GM19193 (cell line): ENCODE measurements around the gene THRB.

Experiments
- POLR2A ChIP-seq: IDR thresholded peaks from 4 replicates; pipeline ENCODE4 v1.6.1; 2011; ENCODE audit not compliant: insufficient read depth, insufficient read length; ENCODE audit errors: extremely low read depth

The THRB gene

DNA sequence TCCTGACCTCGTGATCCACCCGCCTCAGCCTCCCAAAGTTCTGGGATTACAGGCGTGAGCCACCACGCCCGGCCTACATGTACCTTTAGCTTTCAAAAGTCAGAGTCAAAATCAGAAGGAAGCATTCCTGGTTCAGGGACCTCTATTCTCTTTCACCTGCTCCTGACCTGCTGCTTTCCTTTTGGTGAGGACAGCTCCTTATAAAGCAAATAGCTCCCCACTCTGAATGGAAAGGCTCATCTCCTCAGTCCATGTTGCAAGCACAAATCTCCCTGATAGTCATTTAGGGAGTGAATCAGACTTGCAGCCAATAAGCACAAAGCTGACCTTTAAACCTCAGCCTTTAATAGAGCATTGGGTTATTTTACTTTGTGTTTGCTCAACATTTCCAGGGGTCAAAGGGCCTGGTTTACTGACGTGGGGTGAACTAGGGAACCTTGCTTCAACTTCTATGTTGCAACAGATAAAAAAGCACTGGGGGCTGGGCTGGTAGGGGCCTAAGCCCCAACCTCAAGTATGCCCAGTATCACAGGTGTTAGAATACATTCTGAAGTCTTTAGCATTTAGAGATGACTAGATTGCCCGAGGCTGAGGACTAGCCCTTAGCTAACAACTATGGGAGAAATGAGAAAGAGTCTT is 43.1 kb downstream of the THRB start:
- no peak for TF ChIP-seq POLR2A

DNA sequence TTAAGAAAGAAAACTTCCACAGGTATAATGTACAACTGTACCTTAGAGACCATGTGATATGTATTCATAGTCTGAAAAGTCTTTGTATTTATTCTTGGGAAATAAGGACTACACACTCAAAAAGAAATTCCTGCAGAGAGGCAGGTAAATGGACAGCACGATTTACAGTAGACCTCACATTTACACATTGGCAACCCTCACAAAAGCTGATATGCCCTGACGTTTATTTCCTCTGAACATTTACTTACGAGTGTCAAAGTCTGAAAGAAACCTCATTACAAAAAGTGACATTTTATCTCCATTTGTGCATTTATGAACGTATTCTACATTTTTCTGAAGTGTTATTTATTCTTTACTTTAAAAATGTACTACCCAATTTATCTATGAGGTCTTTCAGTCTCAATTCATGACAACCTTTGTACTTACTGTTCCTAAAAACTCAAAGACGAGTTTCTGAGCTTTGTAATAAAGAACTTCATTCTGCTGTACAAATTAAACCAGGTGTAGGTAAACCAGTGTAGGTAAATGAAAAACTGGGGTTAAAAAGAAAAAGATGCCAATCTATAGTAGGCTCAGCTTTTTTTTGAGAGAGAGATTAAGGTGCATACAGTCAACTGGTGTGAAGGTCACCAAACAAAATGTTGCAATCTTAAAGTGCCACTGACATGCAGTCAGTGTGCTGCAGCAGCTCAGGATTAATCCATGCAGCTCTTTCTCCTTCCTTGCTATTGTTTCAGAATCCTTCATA is 44.3 kb downstream of the THRB start:
- no peak for TF ChIP-seq POLR2A

DNA sequence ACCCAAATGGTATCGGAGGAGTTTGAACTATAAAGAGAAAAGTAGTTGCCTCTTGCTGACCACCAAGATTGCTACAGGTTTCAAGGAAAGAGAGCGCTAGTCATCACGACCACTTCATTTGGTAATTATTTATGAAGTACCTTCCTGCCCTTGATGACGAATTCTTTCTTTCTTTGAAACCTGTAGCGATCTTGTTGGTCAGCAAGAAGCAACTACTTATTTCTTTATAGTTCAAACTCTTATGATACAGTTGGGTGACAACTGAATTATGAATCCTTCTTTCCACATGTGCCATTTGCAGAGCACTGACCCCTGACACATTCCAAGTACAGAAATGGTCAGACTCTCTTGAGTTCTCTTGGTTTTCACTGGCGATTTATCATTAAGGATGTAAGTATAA is 46.8 kb downstream of the THRB start:
- no peak for TF ChIP-seq POLR2A

DNA sequence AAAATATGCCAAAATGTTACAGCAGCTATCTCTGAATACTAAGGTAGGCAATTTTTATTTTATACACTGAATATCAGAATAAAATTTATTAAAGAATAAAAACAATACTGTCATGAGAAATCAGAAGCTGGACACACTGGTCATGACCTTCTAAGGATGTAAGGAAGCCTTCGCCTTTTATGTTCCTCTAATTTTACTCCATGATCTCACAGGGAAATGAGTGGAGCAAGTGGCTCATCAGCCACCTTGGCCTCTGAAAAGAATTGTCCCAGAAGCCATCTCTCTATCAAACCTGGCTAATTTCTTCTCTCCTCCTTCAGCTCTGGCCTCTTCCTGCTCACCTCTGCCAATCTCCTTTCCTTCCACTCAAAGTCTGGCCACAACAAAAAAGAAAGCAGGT is 48.6 kb downstream of the THRB start:
- TF ChIP-seq POLR2A: no peak

DNA sequence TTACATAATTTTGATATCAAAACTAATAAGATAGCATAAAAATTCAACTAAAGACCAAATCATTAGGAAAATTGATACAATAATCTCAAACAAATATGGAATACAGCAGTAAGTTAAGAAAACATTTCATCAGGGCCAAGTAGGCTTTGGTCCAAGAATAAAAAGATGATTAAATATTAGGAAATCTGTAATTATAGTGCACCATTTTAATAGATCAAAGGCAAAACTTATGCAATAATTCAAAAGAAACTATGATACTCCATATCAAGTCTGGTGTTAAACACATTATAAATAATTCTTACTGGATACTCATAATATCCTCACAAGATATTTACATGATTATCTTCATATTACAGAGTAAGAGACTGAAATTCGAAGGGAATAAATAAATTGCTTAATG is 51.2 kb downstream of the THRB start:
- no peak for TF ChIP-seq POLR2A

DNA sequence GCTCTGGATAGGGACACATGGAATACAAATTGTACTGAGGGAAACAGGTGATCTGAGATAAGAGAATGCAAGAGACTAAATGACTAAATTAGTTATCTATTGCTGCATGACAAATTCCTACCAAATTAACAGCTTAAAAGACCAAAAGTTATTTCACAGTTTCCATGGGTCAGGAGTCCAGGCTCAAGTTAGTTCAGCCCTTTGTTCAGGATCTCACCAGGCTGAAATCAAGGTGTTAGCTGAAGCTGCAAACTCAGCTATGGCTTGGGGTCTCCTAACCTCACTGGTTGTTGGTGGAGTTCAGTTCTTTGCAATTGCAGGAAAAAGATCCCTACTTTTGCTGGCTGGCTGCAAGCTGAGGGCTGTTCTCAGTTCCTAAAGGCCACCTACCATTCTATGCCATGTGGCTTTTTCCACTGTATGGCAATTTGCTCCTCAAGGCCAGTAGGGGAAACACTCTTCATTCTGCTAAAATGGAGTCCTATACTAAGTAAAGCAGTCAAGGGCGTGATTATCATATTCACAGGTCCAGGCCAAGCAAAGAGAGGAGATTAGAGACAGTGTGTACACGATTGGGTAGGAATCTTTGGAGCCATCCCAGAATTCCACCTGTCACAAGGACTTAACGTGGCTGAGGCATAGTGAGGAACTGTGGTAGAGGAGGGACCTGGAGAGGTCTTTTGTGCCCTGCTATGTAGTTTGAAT is 53.7 kb downstream of the THRB start:
- TF ChIP-seq POLR2A: no peak

DNA sequence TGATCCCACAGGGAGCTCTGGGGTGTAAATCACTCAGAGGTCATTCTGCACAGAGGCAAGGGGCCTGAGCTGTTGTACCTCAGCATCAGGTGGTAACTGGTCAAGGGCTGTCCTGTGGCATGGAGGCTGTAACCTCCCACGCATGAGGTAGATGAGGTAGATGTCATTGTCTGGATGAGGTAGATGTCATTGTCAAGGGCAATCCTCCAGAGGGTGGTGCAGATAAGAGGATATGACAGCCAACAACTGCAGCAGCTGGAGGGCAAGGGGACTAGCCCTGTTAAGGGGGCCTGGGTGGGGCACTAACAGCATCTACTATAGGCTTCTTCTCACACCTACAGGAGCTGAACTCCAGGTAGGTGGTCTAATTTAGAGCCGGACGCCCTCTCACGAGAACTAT is 55.6 kb downstream of the THRB start:
- no peak for TF ChIP-seq POLR2A

DNA sequence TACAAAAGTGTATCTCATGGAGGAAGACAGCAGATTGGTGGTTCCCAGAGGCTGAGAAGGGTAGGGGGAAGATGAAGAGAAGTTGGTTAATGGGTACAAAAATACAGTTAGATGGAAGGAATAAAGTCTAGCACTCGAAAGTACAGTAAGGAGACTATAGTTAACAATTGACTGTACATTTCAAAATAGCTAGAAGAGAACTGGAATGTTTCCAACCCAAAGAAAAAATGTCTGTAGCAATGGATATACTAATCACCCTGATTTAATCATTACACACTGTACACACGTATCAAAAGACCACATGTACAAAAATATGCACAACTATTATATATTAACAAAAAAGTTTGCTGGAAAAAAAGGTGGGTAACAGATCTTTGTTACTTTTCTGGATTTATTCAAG is 57.3 kb downstream of the THRB start:
- TF ChIP-seq POLR2A: no peak

DNA sequence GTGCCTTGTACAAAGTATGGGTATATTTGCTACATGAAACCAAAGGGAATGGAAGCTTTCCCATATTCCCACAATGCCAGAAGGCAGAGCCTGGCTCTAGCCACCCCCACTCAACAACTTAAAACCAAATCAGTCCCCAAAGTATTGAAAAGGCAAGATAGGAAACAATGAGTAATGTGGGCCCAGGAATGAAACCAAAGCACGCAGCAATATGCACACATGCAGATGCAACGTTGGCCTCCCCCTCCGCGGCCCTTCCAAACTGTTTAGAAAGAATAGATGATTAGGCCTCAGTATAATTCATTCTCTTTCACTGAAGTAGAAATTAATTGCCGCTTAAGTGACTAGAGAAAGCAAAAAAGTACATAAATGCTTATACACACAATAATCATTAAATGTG is 59.1 kb downstream of the THRB start:
- TF ChIP-seq POLR2A: no peak

DNA sequence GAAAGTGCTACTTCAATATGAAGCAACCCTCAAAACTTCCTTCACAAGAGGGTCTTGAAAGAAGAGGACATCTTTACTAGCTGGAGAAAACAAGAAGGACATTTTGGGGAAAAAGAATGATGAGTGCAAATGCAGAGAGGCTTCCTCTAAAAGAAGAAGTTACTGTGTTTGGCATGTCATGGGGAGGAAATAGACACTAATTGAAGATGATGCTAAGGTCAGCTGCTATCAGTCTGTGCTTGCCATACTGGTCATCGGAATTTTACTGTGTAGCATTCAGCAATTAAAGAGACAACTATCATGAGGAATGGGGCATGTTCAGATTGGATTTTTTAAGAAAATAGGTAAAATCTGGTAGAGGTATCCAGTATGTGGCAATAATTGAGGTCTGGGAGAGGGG is 60.0 kb downstream of the THRB start:
- no peak for TF ChIP-seq POLR2A

DNA sequence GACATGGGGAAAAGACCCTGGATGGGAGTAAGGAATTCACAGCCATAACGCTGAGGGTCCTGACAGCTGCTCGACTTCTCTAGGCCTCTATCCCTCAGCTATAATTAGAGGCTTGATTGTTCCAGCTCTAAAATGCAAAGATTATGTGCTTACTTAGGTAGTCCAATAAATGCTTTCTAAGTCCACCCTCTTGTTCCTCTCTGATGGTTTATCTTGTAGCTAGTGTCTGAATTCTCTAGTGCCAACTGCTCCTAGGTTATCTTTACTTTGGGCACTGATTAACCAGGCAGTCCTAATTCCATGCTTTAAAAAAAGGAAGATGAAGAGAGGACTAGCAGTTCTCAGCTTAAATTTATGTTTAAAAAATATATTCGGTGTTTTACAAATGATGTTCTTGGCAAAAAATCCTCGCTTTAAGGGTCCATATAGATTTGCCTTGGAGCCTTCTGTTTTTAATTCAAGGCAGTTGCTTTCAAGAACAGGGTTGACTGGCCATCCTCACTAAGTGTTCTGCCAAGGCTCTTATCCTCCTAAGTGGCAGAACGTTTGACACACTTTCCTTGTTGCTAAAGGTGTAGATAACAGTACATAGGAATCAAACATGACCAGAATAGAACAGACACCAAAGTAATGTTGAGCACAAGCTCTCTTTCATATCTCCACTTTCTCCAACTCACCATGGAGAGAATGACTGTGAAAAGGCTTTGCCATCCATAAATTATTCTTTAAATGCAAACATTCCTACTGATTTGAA is 60.6 kb downstream of the THRB start:
- no peak for TF ChIP-seq POLR2A

DNA sequence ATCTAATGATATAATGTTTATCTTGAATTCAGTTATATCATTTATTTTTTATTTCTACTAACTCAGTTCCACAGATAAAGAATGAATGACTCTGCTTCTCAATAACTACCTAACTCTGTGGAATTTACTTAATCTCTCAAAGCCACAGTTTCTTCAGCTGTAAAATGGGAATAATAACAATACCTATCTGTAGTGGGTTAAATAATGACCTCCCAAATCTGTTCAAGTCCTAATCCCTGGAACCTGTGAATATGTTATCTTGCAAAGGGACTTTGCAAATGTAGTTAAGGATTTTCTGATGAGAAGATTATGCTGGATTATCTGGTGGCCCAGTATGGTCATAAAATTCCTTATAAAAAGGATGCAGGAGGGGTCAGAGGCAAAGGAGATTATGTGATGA is 61.7 kb downstream of the THRB start:
- TF ChIP-seq POLR2A: no peak

DNA sequence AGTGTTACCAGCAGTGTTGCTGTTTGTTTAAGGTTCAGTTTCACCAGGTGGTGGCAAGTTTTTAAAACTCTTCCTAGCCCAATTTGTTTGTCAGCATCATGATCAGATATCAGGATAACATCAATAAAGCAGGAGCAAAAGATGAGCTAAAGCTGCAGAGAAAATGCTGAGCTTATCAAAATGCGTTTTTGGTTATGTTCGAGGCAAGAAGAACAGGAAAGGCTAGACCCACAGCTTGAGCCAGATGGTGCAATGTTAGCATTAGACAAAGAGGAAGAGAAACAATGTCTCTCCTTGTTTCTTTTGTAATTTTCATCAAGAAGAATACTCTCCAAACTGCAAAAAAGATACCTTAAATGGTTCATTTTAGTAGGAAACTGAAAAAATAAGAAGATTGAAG is 66.2 kb downstream of the THRB start:
- TF ChIP-seq POLR2A: no peak

DNA sequence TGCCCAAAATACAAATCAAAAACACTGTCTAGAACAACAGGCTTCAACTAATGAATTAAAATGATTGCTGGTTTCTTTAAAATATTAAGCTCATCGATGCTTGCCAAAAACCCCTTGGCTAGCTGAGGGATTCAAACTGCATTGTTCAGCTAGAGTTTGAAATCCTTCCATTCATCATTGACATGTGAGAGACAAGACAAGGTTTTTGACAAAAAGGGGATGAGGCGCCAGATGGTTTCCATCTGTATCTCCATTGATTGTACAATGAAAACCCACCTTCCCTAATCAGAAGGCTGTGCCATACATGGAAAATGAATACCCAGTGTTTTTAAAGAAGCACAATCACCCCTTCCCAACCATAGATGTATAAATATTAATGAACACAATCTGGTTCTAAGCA is 67.8 kb downstream of the THRB start:
- no peak for TF ChIP-seq POLR2A

DNA sequence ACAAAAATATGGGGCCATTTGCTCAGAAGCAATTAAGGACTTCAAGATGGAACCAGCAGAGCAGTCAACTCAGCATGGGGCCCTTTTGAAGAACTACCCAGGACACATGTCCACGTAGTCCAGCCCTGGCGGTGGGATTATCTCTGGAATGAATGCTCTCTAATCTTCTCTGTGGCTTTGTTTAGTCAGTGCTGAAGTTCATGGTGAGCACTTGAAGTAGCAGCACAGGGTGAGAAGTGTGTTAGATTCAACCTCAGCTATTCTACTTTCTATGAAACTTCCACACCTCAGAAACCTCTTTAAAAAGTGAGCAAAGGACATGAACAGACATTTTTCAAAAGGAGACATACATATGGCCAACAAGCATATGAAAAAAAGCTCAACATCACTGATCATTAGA is 74.4 kb downstream of the THRB start:
- no peak for TF ChIP-seq POLR2A
